Muscle layer of duodenum (tissue), 2 donors: ENCODE results near the gene ACAA1.
"Not testable (repeated sequence)": the region's sequence is repeated elsewhere in the genome, so short reads cannot be mapped to it uniquely, and the experiment has no call there.

Source experiments
- H3K27ac ChIP-seq: one replicate; pipeline ENCODE4 v1.7.0; 2013; ENCODE audit warnings: mild to moderate bottlenecking, low read length
- H3K27me3 ChIP-seq: one replicate; pipeline ENCODE4 v1.7.0; 2013; ENCODE audit warnings: low read depth, mild to moderate bottlenecking, control low read depth, low read length
- H3K36me3 ChIP-seq, 2 donors: one replicate each; pipeline ENCODE4 v1.7.0; 2013; ENCODE audit warnings: low read length in 2 of 2, control low read depth in 1 of 2, mild to moderate bottlenecking in 1 of 2; ENCODE audit not compliant: insufficient read depth in 2 of 2, control insufficient read depth in 1 of 2
- H3K4me1 ChIP-seq, 2 donors: one replicate each; pipeline ENCODE4 v1.7.0; 2013; ENCODE audit warnings: low read length in 2 of 2, mild to moderate bottlenecking in 2 of 2, control low read depth in 1 of 2, moderate library complexity in 1 of 2; ENCODE audit not compliant: insufficient read depth in 2 of 2, control insufficient read depth in 1 of 2
- H3K4me3 ChIP-seq, 2 donors: one replicate each; pipeline ENCODE4 v1.7.0; 2013; ENCODE audit warnings: low read length in 2 of 2, low read depth in 1 of 2, mild to moderate bottlenecking in 1 of 2
- H3K9me3 ChIP-seq, 2 donors: one replicate each; pipeline ENCODE4 v1.7.0; 2013; ENCODE audit warnings: low read length in 2 of 2, control low read depth in 1 of 2, mild to moderate bottlenecking in 1 of 2; ENCODE audit not compliant: control insufficient read depth in 1 of 2
- donor health status: healthy.

ACAA1 gene

GRCh38 chr3:38089163-38089562 is 47.8 kb downstream of the ACAA1 start:
- H3K4me3 ChIP-seq, result no peak overlapping the region
- peaks cover 2 to 4% of the 10 kb centered on the region in 2 donors for H3K9me3 ChIP-seq
- H3K27me3 ChIP-seq, result no peaks in the 10 kb centered on the region
- H3K4me1 ChIP-seq, result no peaks in the 10 kb centered on the region
- no peak overlapping the region for H3K27ac ChIP-seq
- H3K36me3 ChIP-seq, result no peaks in the 10 kb centered on the region

GRCh38 chr3:38088126-38089078 is 48.5 kb downstream of the ACAA1 start:
- H3K36me3 ChIP-seq, result no peaks in the 10 kb centered on the region
- H3K4me3 ChIP-seq, result no peak overlapping the region
- no peak overlapping the region for H3K27ac ChIP-seq
- H3K4me1 ChIP-seq, result no peaks in the 10 kb centered on the region
- no peaks in the 10 kb centered on the region for H3K27me3 ChIP-seq
- peaks cover 5% of the 10 kb centered on the region in 2 donors for H3K9me3 ChIP-seq

GRCh38 chr3:38087278-38087677 is 49.6 kb downstream of the ACAA1 start:
- not testable (repeated sequence) for H3K4me3 ChIP-seq, H3K9me3 ChIP-seq, H3K27ac ChIP-seq, H3K4me1 ChIP-seq, H3K27me3 ChIP-seq, H3K36me3 ChIP-seq

- Histone ChIP-seq H3K27ac (no peak overlapping the region), H3K4me1 (no peaks in the 10 kb centered on the region), H3K4me3 (no peak overlapping the region), H3K9me3 (peaks cover 5% of the 10 kb centered on the region in 2 donors), H3K36me3 (no peaks in the 10 kb centered on the region), H3K27me3 (no peaks in the 10 kb centered on the region)
These were observed 50.4 kb downstream of the ACAA1 start for GRCh38 chr3:38086496-38086895.

- Histone ChIP-seq H3K9me3 (peaks cover 5% of the 10 kb centered on the region in 2 donors), H3K36me3 (no peaks in the 10 kb centered on the region), H3K4me1 (no peaks in the 10 kb centered on the region), H3K27me3 (no peaks in the 10 kb centered on the region), H3K27ac (no peak overlapping the region), H3K4me3 (no peak overlapping the region)
These were observed 51.0 kb downstream of the ACAA1 start for GRCh38 chr3:38085943-38086324.

GRCh38 chr3:38085311-38085942 is 51.5 kb downstream of the ACAA1 start:
- Histone ChIP-seq H3K9me3 (peaks cover 5% of the 10 kb centered on the region in 2 donors), H3K27ac (no peak overlapping the region), H3K36me3 (no peaks in the 10 kb centered on the region), H3K27me3 (no peaks in the 10 kb centered on the region), H3K4me1 (no peaks in the 10 kb centered on the region), H3K4me3 (no peak overlapping the region)

GRCh38 chr3:38084334-38085310 is 52.3 kb downstream of the ACAA1 start:
- no peak overlapping the region for H3K27ac ChIP-seq
- no peak overlapping the region for H3K4me3 ChIP-seq
- no peaks in the 10 kb centered on the region for H3K36me3 ChIP-seq
- H3K27me3 ChIP-seq, result no peaks in the 10 kb centered on the region
- H3K9me3 ChIP-seq, result peaks cover 5% of the 10 kb centered on the region in 2 donors
- no peaks in the 10 kb centered on the region for H3K4me1 ChIP-seq

GRCh38 chr3:38083871-38084333 is 53.0 kb downstream of the ACAA1 start:
- no peaks in the 10 kb centered on the region for H3K4me1 ChIP-seq
- H3K4me3 ChIP-seq, result no peak overlapping the region
- H3K9me3 ChIP-seq, result peaks cover 5% of the 10 kb centered on the region in 2 donors
- H3K36me3 ChIP-seq, result no peaks in the 10 kb centered on the region
- H3K27ac ChIP-seq, result no peak overlapping the region
- H3K27me3 ChIP-seq, result no peaks in the 10 kb centered on the region

GRCh38 chr3:38083254-38083653 is 53.7 kb downstream of the ACAA1 start:
- H3K27ac ChIP-seq, H3K4me1 ChIP-seq, H3K9me3 ChIP-seq, H3K36me3 ChIP-seq, H3K27me3 ChIP-seq, H3K4me3 ChIP-seq: not testable (repeated sequence)

GRCh38 chr3:38082296-38082695 is 54.6 kb downstream of the ACAA1 start:
- H3K9me3 ChIP-seq, H3K36me3 ChIP-seq, H3K27me3 ChIP-seq, H3K4me1 ChIP-seq, H3K4me3 ChIP-seq, H3K27ac ChIP-seq: not testable (repeated sequence)

GRCh38 chr3:38077073-38077472 is 59.9 kb downstream of the ACAA1 start:
- H3K4me1 ChIP-seq, H3K27ac ChIP-seq, H3K36me3 ChIP-seq, H3K4me3 ChIP-seq, H3K9me3 ChIP-seq, H3K27me3 ChIP-seq: not testable (repeated sequence)
